ENCODE measurements around the gene ANXA2.

ANXA2 gene

DNA sequence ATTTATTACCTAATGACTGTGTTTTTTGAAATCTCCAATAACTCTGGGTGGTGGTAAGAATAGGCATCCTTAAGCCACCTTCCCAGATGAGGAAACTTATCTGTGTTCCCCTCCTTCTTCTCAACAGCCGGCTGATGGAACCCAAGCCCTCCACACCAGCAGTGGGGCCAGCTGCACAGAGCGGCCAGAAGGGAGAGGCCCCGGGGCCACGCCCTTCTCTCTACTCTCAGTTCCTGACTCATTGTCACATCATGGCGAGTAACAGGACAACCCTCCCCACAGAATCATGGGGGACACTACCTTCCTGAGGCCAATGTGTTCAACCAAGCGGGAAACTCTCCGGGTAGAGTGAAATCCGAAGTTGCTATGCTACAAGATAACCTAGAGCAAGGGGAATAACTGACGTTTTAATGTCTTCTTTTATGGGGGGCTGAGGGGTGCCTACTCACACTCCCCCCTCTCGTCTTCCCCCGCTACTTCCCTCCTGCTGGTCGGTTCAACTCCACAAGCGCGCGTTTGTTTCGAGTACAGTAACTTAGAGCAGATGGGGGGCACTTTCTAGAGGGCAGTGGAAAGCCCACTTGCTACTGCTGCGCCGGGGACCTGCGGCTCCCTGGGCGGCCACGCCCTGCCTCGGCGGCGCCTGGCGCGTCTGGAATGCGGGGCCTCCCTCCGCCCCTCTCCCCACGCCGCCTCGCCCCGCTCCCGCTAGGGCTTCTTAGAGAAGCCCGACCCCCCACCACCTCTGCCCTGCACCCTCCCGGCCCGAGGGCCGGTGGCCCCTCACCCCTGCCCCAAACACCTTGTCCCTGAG is 621 bp downstream of the ANXA2 start:
- Histone ChIP-seq H3K27ac (ENCODE audit: insufficient read depth, low read depth, low read length, poor library complexity, severe bottlenecking) (no peak overlapping the region), H3K4me3 (ENCODE audit: insufficient read depth, low read depth, low read length) (peak overlapping the region; percentile 41), H3K9me3 (ENCODE audit: control insufficient read depth, low read length) (no peaks in the 10 kb centered on the region), H3K4me1 (ENCODE audit: control insufficient read depth, insufficient read depth, low read length) (peaks cover 46% of the 10 kb centered on the region), H3K36me3 (ENCODE audit: control insufficient read depth, insufficient read depth, low read length) (no peaks in the 10 kb centered on the region), H3K27me3 (ENCODE audit: control insufficient read depth, insufficient read depth, low read length, poor library complexity, severe bottlenecking) (peaks cover 54% of the 10 kb centered on the region)
- 3 to 4% methylated on average over 37 of the region's 37 CpGs for WGBS, 2 experiments

DNA sequence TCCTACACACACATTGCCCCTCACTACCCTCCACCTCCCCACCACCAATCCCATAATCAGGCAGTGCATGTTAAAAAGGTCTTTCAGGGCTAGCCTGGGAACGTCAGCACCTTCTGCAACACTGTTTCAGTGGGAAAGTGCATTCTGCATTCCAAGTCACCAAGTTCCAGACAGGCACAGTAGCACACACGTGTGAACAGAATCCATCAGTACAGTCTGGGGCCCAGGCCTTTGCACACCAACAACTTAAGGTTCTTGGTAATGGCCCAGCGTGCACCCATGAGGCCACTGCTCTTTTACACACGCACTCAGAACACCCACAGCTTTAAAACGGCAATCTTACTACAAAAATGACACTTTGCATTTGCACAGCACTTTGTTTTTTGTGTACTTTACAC is 1.2 kb downstream of the ANXA2 start:
- peaks cover 51% of the 10 kb centered on the region for H3K4me1 ChIP-seq (ENCODE audit: control insufficient read depth, insufficient read depth, low read length)
- no peak overlapping the region for H3K27ac ChIP-seq (ENCODE audit: insufficient read depth, low read depth, low read length, poor library complexity, severe bottlenecking)
- H3K4me3 ChIP-seq (ENCODE audit: insufficient read depth, low read depth, low read length): peak overlapping the region; percentile 41
- H3K36me3 ChIP-seq (ENCODE audit: control insufficient read depth, insufficient read depth, low read length): no peaks in the 10 kb centered on the region
- H3K27me3 ChIP-seq (ENCODE audit: control insufficient read depth, insufficient read depth, low read length, poor library complexity, severe bottlenecking): peaks cover 60% of the 10 kb centered on the region
- no peaks in the 10 kb centered on the region for H3K9me3 ChIP-seq (ENCODE audit: control insufficient read depth, low read length)
- 67 to 74% methylated on average over 5 of the region's 5 CpGs for WGBS, 2 experiments

DNA sequence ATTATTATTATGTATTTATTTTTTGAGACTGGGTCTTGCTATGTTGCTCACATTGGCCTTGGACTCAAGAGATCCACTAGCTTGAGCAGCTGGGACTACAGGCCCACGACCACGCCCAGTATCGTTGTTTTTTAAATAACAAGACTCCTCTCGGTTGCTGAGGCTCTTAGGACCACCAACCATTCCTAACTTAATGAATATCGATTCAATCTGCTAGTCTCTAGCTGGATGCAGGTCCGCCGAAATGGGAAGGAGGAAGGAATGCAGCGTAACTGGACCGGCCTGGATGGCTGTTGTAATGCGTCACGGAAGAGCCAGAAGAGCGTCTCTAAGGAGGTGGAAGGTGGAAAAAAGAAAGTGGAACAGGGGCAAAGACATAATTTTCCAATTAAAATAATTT is 1.7 kb downstream of the ANXA2 start:
- H3K4me1 ChIP-seq (ENCODE audit: control insufficient read depth, insufficient read depth, low read length): peaks cover 55% of the 10 kb centered on the region
- peaks cover 61% of the 10 kb centered on the region for H3K27me3 ChIP-seq (ENCODE audit: control insufficient read depth, insufficient read depth, low read length, poor library complexity, severe bottlenecking)
- peak overlapping the region; percentile 41 for H3K4me3 ChIP-seq (ENCODE audit: insufficient read depth, low read depth, low read length)
- H3K27ac ChIP-seq (ENCODE audit: insufficient read depth, low read depth, low read length, poor library complexity, severe bottlenecking): no peak overlapping the region
- WGBS, 2 experiments: 84 to 89% methylated on average over 12 of the region's 12 CpGs
- H3K36me3 ChIP-seq (ENCODE audit: control insufficient read depth, insufficient read depth, low read length): no peaks in the 10 kb centered on the region
- H3K9me3 ChIP-seq (ENCODE audit: control insufficient read depth, low read length): no peaks in the 10 kb centered on the region

DNA sequence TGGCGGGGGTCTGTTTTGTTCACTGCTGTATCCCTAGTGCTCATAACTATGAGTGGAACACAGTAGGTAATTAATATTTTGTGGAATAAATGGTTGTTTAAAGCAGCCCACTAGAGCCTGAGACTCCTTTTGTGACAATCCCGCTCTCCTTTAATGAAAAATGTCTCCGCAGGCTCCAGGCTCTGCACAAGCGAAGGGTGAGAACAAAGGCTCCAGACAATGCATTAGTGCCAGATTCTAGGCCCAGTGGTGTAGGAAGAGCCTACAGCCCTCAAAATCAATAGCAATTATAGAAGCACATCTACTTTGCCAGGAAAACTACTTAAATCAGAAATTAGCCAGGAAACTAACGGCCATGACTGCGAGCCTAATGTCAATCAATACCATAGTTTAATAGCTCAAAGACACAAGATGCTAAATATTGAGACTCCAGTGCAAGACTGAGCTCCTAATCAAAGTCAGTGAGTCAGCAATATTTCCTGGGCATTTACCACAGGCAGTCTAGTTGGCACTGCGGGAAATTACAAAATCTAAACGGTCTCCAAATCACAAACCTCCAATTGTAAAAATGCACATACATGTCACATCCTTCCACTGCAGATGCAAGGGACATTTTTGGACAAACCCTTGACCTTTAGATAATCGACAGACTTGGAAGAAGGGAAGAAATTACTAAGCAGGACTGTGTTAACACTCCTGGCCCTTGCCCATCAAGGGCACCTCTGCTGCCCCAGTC is 2.3 kb downstream of the ANXA2 start:
- Histone ChIP-seq H3K9me3 (ENCODE audit: control insufficient read depth, low read length) (no peaks in the 10 kb centered on the region), H3K36me3 (ENCODE audit: control insufficient read depth, insufficient read depth, low read length) (no peaks in the 10 kb centered on the region), H3K27ac (ENCODE audit: insufficient read depth, low read depth, low read length, poor library complexity, severe bottlenecking) (no peak overlapping the region), H3K27me3 (ENCODE audit: control insufficient read depth, insufficient read depth, low read length, poor library complexity, severe bottlenecking) (peaks cover 63% of the 10 kb centered on the region), H3K4me1 (ENCODE audit: control insufficient read depth, insufficient read depth, low read length) (peaks cover 58% of the 10 kb centered on the region), H3K4me3 (ENCODE audit: insufficient read depth, low read depth, low read length) (no peak overlapping the region)
- 88 to 89% methylated on average over 9 of the region's 9 CpGs for WGBS, 2 experiments

DNA sequence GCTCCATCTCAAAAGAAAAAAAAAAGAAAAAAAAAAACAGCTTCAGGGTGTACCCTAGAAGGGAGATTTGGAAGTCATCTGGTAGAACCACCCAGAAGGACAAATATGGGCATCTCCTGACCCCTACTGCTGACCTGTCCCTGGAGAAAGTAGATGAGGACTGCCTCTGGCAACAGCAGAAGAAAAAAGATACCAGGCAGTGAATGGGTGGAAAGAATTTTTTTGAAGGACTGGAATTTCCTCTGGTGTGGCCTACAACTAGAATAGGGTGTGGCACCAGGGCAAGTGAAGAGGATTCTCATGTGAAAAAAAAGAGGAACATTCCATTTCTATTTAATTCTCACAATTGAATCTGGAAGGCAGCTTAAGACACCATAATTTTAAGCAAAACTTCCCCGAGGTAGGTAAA is 3.1 kb downstream of the ANXA2 start:
- H3K36me3 ChIP-seq (ENCODE audit: control insufficient read depth, insufficient read depth, low read length): no peaks in the 10 kb centered on the region
- peaks cover 70% of the 10 kb centered on the region for H3K27me3 ChIP-seq (ENCODE audit: control insufficient read depth, insufficient read depth, low read length, poor library complexity, severe bottlenecking)
- H3K27ac ChIP-seq (ENCODE audit: insufficient read depth, low read depth, low read length, poor library complexity, severe bottlenecking): no peak overlapping the region
- no peaks in the 10 kb centered on the region for H3K9me3 ChIP-seq (ENCODE audit: control insufficient read depth, low read length)
- no peak overlapping the region for H3K4me3 ChIP-seq (ENCODE audit: insufficient read depth, low read depth, low read length)
- no CpG with 5 or more reads among the region's 1 CpG for WGBS, 2 experiments
- H3K4me1 ChIP-seq (ENCODE audit: control insufficient read depth, insufficient read depth, low read length): peaks cover 58% of the 10 kb centered on the region

DNA sequence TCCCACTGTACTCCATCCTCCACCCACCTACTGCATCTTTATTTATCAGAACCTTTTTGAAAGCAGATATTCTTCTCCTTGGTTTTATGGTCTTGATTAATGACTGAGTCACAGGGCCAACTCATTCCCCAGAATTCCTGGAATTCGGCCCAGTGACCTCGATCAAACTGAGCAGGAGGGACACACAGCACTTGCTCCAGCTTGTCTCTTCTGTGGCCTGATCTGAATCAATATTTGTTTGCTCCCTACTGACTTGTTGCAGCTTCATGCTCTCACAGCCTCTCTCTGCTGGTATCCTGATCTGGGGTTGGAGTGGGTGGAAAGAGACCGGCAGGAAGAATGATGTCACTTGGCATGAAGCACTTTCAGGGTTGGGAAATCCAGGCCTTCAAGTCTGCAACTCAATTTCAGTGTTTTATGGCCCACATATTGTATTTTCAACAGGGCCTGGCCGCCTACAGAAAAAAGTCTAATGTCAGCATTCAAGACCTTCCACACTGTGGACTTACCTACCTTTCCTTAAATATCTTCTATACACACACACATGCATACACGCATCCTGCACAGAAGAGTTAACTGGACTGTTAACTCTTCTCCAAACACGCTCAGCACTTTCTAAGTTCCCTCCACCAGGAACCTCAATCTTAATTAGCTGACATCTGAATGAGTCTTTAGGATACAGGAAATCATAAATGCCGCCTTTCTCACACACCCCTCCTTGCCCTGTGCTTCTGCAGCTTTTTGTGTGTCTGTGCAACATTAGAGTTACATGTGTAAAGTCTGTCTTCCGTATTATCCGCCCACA is 4.6 kb downstream of the ANXA2 start:
- Histone ChIP-seq H3K27me3 (ENCODE audit: control insufficient read depth, insufficient read depth, low read length, poor library complexity, severe bottlenecking) (peaks cover 67% of the 10 kb centered on the region), H3K4me3 (ENCODE audit: insufficient read depth, low read depth, low read length) (no peak overlapping the region), H3K36me3 (ENCODE audit: control insufficient read depth, insufficient read depth, low read length) (no peaks in the 10 kb centered on the region), H3K27ac (ENCODE audit: insufficient read depth, low read depth, low read length, poor library complexity, severe bottlenecking) (peak overlapping the region; percentile 74), H3K9me3 (ENCODE audit: control insufficient read depth, low read length) (no peaks in the 10 kb centered on the region), H3K4me1 (ENCODE audit: control insufficient read depth, insufficient read depth, low read length) (peaks cover 44% of the 10 kb centered on the region)
- 84 to 88% methylated on average over 9 of the region's 9 CpGs for WGBS, 2 experiments

DNA sequence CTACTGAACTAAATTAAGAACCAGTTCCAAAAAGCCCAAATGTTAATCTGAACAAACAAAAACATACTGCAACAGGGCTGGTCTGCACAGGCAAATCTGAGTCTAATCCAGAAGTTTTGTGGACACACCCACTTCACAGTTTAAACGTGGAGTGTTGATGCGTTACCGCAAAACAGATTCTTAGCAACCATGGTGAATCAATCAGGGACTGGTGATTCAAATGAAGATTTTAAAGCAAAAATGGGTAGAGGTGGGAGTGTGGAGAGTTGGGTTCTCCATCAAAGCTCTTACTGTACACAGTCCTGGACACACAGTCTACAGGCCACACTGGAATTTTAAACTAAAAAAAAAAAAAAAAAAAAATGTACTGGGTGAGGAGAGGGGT is 5.2 kb downstream of the ANXA2 start:
- Histone ChIP-seq H3K4me1 (ENCODE audit: control insufficient read depth, insufficient read depth, low read length) (peaks cover 44% of the 10 kb centered on the region), H3K27ac (ENCODE audit: insufficient read depth, low read depth, low read length, poor library complexity, severe bottlenecking) (peak overlapping the region; percentile 74), H3K9me3 (ENCODE audit: control insufficient read depth, low read length) (no peaks in the 10 kb centered on the region), H3K36me3 (ENCODE audit: control insufficient read depth, insufficient read depth, low read length) (no peaks in the 10 kb centered on the region), H3K4me3 (ENCODE audit: insufficient read depth, low read depth, low read length) (no peak overlapping the region), H3K27me3 (ENCODE audit: control insufficient read depth, insufficient read depth, low read length, poor library complexity, severe bottlenecking) (peaks cover 61% of the 10 kb centered on the region)
- 75 to 81% methylated on average over 3 of the region's 3 CpGs for WGBS, 2 experiments

DNA sequence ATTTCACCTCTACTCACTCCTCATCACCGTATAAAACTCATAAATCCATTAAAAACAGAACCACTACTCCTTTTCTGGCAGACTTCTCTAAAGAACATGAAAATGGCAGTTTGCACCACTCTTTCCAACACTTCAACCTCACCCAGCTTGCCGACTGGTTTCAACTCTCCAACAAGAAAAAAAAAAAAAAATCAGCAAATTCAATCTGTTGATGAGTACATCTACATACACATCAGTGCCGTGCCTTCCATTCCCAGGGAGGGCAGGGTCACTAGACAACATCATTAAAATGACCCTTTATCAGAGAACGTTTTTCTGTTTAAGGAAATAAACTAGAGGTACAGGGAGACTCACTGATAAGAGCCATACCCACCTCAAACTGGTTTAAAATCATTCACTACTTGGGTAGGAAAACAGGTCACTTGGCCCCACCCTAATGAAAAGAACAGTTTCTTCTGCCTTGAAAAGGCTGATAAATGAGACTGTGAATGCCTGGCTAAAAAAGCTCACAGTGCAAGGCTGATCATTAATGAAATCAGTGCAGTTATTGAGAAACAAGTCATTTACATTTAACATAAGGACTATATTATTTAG is 6.0 kb downstream of the ANXA2 start:
- peaks cover 53% of the 10 kb centered on the region for H3K27me3 ChIP-seq (ENCODE audit: control insufficient read depth, insufficient read depth, low read length, poor library complexity, severe bottlenecking)
- peaks cover 41% of the 10 kb centered on the region for H3K4me1 ChIP-seq (ENCODE audit: control insufficient read depth, insufficient read depth, low read length)
- no peaks in the 10 kb centered on the region for H3K9me3 ChIP-seq (ENCODE audit: control insufficient read depth, low read length)
- H3K36me3 ChIP-seq (ENCODE audit: control insufficient read depth, insufficient read depth, low read length): no peaks in the 10 kb centered on the region
- H3K4me3 ChIP-seq (ENCODE audit: insufficient read depth, low read depth, low read length): no peak overlapping the region
- 36 to 45% methylated on average over 4 of the region's 4 CpGs for WGBS, 2 experiments
- H3K27ac ChIP-seq (ENCODE audit: insufficient read depth, low read depth, low read length, poor library complexity, severe bottlenecking): no peak overlapping the region

DNA sequence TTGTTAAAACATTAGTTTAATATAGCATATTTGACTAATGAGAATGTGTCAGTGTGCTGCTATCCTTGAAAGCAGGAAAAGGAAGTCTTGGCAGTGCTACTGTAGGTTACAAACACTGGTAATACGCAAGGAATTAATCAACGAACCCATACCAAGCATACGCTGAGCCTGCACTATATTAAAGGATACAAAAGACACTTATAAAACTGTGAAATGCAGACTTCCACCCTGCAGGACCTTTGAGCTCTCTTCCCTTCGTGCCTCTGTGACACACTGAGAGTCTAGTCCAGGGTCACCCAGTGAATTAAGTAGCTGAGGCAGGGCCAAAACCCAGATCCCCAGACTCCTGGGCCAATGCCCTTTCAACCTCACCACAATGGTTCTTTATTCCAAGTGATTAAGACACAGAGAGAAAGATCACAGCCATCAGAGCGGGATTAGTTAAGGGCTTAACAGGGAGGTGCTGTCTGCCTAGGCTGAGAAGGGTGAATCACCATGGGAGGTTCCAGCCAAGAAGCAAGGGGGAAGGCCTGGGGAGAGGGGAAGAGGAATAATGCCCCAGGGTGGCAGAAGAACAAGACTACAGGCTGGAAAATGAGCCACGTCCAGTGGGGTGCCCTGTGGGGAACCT is 6.8 kb downstream of the ANXA2 start:
- 48 to 52% methylated on average over 6 of the region's 6 CpGs for WGBS, 2 experiments
- Histone ChIP-seq H3K4me3 (ENCODE audit: insufficient read depth, low read depth, low read length) (no peak overlapping the region), H3K27ac (ENCODE audit: insufficient read depth, low read depth, low read length, poor library complexity, severe bottlenecking) (no peak overlapping the region)

More for the DNA sequence above, 6.8 kb downstream of the ANXA2 start:
- peaks cover 45% of the 10 kb centered on the region for H3K27me3 ChIP-seq (ENCODE audit: control insufficient read depth, insufficient read depth, low read length, poor library complexity, severe bottlenecking)
- peaks cover 39% of the 10 kb centered on the region for H3K4me1 ChIP-seq (ENCODE audit: control insufficient read depth, insufficient read depth, low read length)
- no peaks in the 10 kb centered on the region for H3K36me3 ChIP-seq (ENCODE audit: control insufficient read depth, insufficient read depth, low read length)
- H3K9me3 ChIP-seq (ENCODE audit: control insufficient read depth, low read length): no peaks in the 10 kb centered on the region
